ENCODE measurements around the gene GSN. TPM values are rescaled to one million over a fixed set of nuclear protein-coding genes. Genes with fewer than 3 reads are reported as not detected.

GSN gene
- total RNA-seq, 2 donors from 2014 or later = 9.4 to 40.9 TPM

Other genes with a start within 250 kb of the GSN start
- gene C5, start 217.9 kb upstream of the GSN start, total RNA-seq = 1 to 10 TPM in 1 of 2 donors, under 1 TPM in 1; 0.88 to 1.0 TPM
- 100 to 1,000 TPM in 1 of 2 donors, 10 to 100 TPM in 1; 64.6 to 120 TPM for gene CNTRL, start 193.2 kb upstream of the GSN start, total RNA-seq
- gene RAB14, start 66.3 kb upstream of the GSN start, total RNA-seq = 10 to 100 TPM; 40.6 to 73.8 TPM
- 100 to 1,000 TPM in 1 of 2 donors, 10 to 100 TPM in 1; 99.4 to 321 TPM for gene STOM, start 102.1 kb downstream of the GSN start, total RNA-seq
- not detected for gene GGTA1, start 231.7 kb downstream of the GSN start, total RNA-seq

Measured in natural killer cell treated with Interleukin-12 subunit alpha and Interleukin-12 subunit beta and Interleukin-15 and Interleukin-18, amount 100 ng/mL, for 72 hours (primary cell).